SK-N-SH (cell line): ENCODE results near the gene SCYL1.

Source experiments
- CTCF ChIP-seq: fragments of 200-600 bp; sonication (generic); IDR thresholded peaks from 2 replicates; pipeline ENCODE4 v1.6.1; 2017; ENCODE audit warnings: antibody characterized with exemption, mild to moderate bottlenecking, moderate library complexity
- MAX ChIP-seq: IDR thresholded peaks from 2 replicates; pipeline ENCODE4 v1.4.0; 2012; ENCODE audit warnings: low read depth
- POLR2AphosphoS5 ChIP-seq: IDR thresholded peaks from 2 replicates; pipeline ENCODE4 v1.6.1; 2012; ENCODE audit warnings: low read depth, low read length

GRCh38 chr11:65478388-65479183, 46.3 kb upstream of the SCYL1 start:
- TF ChIP-seq CTCF = no peak
- TF ChIP-seq MAX = no peak
- TF ChIP-seq POLR2AphosphoS5 = no peak
